ENCODE data around the gene CNTN6. TPM values are rescaled to one million over a fixed set of nuclear protein-coding genes. Genes with fewer than 3 reads are reported as not detected.

Gene CNTN6
- total RNA-seq: 9.2 TPM
- long read RNA-seq, full-length matches to known transcripts: 5 of 11 reads
- long read RNA-seq, partial matches to known transcripts: 1 of 11 reads
- long read RNA-seq, other reads (novel, unspliced or antisense): 5 of 11 reads

DNA sequence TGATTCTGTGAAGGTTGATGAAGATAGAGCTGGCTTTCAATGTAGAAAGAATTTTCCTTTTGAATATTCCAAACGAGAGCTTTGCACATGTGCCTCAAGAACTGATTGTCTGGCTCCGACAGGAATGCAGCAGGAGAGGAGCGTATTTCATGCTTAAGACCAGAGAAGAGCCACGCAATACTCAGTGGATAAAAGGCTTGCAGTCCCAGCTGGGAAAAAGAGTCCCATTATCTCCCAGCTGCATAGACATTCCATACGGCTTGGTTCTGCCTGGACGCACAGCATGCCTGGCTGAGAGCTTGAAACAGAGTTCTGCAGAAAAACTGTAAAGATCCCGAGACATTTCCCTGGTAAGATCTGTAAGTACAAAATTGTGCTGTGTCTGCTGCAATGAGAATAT lies at the start of gene CNTN6:
TSS of gene CNTN6 (plus strand) at position 254 of the 400 bp plus-strand sequence. CDS start 54,985 bp downstream, outside the sequence.
- Histone ChIP-seq H3K4me3 (peak within 1 kb of the TSS; percentile 23), H3K36me3 (no peaks in the 10 kb centered on the region), H3K27ac (no peak within 1 kb of the TSS), H3K27me3 (no peaks in the 10 kb centered on the region), H3K4me1 (no peaks in the 10 kb centered on the region), H3K9me3 (no peaks in the 10 kb centered on the region)
- ATAC-seq (peak; percentile 57), DNase-seq (no peak)
- TF ChIP-seq, protein P1, sequence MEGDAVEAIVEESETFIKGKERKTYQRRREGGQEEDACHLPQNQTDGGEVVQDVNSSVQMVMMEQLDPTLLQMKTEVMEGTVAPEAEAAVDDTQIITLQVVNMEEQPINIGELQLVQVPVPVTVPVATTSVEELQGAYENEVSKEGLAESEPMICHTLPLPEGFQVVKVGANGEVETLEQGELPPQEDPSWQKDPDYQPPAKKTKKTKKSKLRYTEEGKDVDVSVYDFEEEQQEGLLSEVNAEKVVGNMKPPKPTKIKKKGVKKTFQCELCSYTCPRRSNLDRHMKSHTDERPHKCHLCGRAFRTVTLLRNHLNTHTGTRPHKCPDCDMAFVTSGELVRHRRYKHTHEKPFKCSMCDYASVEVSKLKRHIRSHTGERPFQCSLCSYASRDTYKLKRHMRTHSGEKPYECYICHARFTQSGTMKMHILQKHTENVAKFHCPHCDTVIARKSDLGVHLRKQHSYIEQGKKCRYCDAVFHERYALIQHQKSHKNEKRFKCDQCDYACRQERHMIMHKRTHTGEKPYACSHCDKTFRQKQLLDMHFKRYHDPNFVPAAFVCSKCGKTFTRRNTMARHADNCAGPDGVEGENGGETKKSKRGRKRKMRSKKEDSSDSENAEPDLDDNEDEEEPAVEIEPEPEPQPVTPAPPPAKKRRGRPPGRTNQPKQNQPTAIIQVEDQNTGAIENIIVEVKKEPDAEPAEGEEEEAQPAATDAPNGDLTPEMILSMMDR (IDR thresholded peaks at IDR 0.05): no peak
- intact Hi-C loops (cut with DNase I): no loop called here

DNA sequence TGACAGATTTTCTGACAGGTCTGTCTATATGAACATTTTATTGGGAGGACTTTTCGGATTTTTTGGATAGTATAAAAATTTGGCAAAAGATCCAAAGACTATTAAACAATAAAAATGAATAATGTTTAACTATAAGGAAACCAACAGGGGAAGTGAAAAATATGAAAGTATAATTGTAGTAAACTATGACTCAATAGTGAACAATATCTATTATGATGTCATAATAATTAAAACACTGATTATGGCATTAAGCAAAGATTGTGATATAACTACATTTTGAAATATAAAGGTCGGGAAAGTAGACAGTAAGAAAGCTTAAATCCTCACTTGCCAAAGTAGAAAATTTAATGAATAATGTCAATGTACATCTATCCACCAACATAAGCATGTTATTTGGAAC lies 44.3 kb upstream of the CNTN6 start:
- H3K27ac ChIP-seq: no peak overlapping the region
- ATAC-seq (no peak), DNase-seq (no peak)
- TF ChIP-seq, protein P1 (IDR thresholded peaks at IDR 0.05): no peak
- no peak overlapping the region for H3K4me3 ChIP-seq
- no peaks in the 10 kb centered on the region for H3K27me3 ChIP-seq
- no peaks in the 10 kb centered on the region for H3K36me3 ChIP-seq
- no peaks in the 10 kb centered on the region for H3K9me3 ChIP-seq
- intact Hi-C loops (cut with DNase I): no loop called here
- no peaks in the 10 kb centered on the region for H3K4me1 ChIP-seq

DNA sequence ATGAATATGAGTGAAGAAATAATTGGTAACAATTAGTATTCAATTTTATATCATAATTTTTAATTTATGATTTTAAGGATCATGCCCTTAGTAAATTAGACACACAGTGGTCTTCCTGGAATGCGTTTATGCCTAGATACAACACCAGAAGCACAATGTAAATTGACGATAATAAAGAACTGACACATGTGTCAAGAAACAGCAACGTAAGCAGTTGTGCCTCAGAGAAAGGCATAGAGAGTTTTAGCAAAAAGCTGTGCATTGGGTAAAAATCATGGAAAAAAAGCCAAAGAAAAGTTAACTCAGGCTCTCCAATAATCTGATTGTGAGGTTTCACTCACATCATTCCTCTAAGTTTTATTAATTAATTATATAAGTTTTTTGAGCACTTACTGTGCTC lies 37.0 kb upstream of the CNTN6 start:
- TF ChIP-seq, protein P1 (IDR thresholded peaks at IDR 0.05): no peak
- DNase-seq: no peak
- intact Hi-C loops (cut with DNase I): no loop called here
- Histone ChIP-seq H3K4me3 (no peak overlapping the region), H3K27me3 (no peaks in the 10 kb centered on the region), H3K4me1 (no peaks in the 10 kb centered on the region), H3K27ac (no peak overlapping the region), H3K36me3 (no peaks in the 10 kb centered on the region), H3K9me3 (no peaks in the 10 kb centered on the region)
- no peak for ATAC-seq

DNA sequence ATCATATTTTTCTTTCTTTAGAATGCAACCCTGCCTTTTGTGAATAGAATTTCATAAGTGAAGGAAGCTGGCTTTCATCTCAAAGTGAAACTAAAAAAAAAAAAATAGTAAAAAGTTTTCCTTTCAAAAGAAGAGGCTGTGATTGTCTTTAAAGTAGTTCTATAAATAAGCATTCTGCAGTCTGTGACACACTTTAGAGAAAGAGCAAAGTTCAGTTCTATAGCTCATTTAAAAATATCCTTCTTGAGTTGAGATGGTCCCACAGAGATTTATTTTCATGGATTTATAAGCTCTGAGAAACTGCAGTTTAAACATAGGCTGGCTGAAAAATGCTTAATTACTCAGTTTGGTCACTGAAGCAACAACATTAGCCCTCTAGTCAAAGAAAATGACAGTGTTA lies 36.1 kb upstream of the CNTN6 start:
- Histone ChIP-seq H3K4me1 (no peaks in the 10 kb centered on the region), H3K27ac (no peak overlapping the region), H3K4me3 (no peak overlapping the region), H3K36me3 (no peaks in the 10 kb centered on the region), H3K9me3 (no peaks in the 10 kb centered on the region), H3K27me3 (no peaks in the 10 kb centered on the region)
- ATAC-seq (no peak), DNase-seq (no peak)
- TF ChIP-seq, protein P1 (IDR thresholded peaks at IDR 0.05): no peak
- intact Hi-C loops (cut with DNase I): no loop called here

DNA sequence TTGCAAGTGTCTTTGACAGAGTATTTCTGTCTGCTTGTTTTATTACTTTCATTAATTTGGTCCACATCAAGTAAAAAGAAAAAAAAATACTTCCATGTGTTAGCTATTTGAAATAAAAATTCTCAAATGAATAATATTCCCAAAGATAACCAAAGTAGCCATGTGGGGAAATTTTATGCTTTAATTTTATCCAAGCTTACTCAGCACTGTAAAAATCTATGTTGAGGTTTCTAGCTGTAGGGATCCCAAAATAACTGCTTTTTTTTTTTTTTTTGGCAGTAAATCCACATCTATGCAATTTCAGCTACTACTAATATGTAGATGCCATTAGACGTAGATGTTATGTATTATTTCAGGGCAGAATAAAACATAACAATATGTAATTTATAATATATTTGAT lies 35.4 kb upstream of the CNTN6 start:
- Histone ChIP-seq H3K27ac (no peak overlapping the region), H3K4me3 (no peak overlapping the region), H3K4me1 (no peaks in the 10 kb centered on the region), H3K27me3 (no peaks in the 10 kb centered on the region), H3K36me3 (no peaks in the 10 kb centered on the region), H3K9me3 (no peaks in the 10 kb centered on the region)
- DNase-seq (no peak), ATAC-seq (no peak)
- intact Hi-C loops (cut with DNase I): no loop called here
- TF ChIP-seq, protein P1 (IDR thresholded peaks at IDR 0.05): no peak

DNA sequence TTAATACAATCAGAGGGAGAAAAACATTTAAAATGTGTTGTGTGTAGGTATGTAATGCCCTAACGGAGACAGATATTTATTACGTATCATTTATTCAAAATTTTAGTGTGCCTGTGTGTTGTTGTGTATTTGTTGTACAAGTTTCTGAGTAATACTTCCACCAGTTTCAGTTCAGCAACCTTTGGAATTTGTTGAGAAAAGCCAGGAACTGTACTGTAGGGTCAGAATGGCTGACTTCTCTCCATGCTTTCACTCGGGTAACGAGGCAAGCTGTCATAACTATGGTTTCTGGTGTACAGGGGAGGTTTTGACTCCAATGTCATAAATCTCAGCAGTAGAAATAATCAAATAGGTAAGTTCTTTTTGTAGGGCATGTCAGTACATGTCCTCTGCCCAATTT lies 23.8 kb upstream of the CNTN6 start:
- TF ChIP-seq, protein P1 (IDR thresholded peaks at IDR 0.05): no peak
- H3K4me3 ChIP-seq: no peak overlapping the region
- H3K27ac ChIP-seq: no peak overlapping the region
- intact Hi-C loops (cut with DNase I): no loop called here
- no peaks in the 10 kb centered on the region for H3K27me3 ChIP-seq
- DNase-seq (no peak), ATAC-seq (no peak)
- no peaks in the 10 kb centered on the region for H3K4me1 ChIP-seq
- H3K9me3 ChIP-seq: no peaks in the 10 kb centered on the region
- no peaks in the 10 kb centered on the region for H3K36me3 ChIP-seq

Data from upper lobe of right lung (tissue), 1 donor.